ENCODE measurements around the gene TMEM259. TPM values are rescaled to one million over a fixed set of nuclear protein-coding genes. Genes with fewer than 3 reads are reported as not detected.
A peak's percentile ranks its signal among the peaks of the same experiment; 100 is the strongest.

Gene TMEM259
- total and polyA plus RNA-seq, 2 of the 13 experiments (the other 11 are each of a cell fraction or from before 2014, with no cell fraction given) = 64.7 to 164 TPM

GRCh38 chr19:1046117-1046626 is 25.2 kb upstream of the TMEM259 start (continued):
- TF ChIP-seq PHF5A (CRISPR knock-in tag; IDR thresholded peaks at IDR 0.05; ENCODE audit: low read depth, unreplicated experiment) (no peak), ZNF136 (CRISPR knock-in tag; IDR thresholded peaks at IDR 0.05; ENCODE audit: low read depth) (peak; percentile 53; the same call in 1 of the 2 replicates), CBFB (CRISPR knock-in tag; IDR thresholded peaks at IDR 0.05) (no peak), ZNF772 (CRISPR knock-in tag; IDR thresholded peaks at IDR 0.05) (0 out of 2 replicates have a peak, but pooled peaks have one; percentile 41), ZNF549 (CRISPR knock-in tag; IDR thresholded peaks at IDR 0.05) (no peak), POLR2AphosphoS2 (IDR thresholded peaks at IDR 0.05; ENCODE audit: low read depth, low read length) (no peak), ZFYVE20 (CRISPR knock-in tag; IDR thresholded peaks at IDR 0.05; ENCODE audit: borderline replicate concordance, low read depth) (no peak), ZNF253 (CRISPR knock-in tag; IDR thresholded peaks at IDR 0.05; ENCODE audit: borderline replicate concordance) (no peak), ZNF703 (CRISPR knock-in tag; IDR thresholded peaks at IDR 0.05; ENCODE audit: borderline replicate concordance) (no peak), ZNF598 (CRISPR knock-in tag; IDR thresholded peaks at IDR 0.05; ENCODE audit: borderline replicate concordance) (no peak; the same call in 1 of the 2 replicates), ZNF546 (CRISPR knock-in tag; conservative IDR thresholded peaks at IDR 0.05) (no peak), KDM5B (CRISPR knock-in tag; IDR thresholded peaks at IDR 0.05; ENCODE audit: borderline replicate concordance) (0 out of 2 replicates have a peak, but pooled peaks have one; percentile 58), SIX1 (CRISPR knock-in tag; IDR thresholded peaks at IDR 0.05; ENCODE audit: borderline replicate concordance) (no peak), ZNF557 (CRISPR knock-in tag; IDR thresholded peaks at IDR 0.05) (peak; percentile 64; the same call in 1 of the 2 replicates), HOXA9 (CRISPR knock-in tag; IDR thresholded peaks at IDR 0.05; ENCODE audit: borderline replicate concordance) (no peak), DMAP1 (CRISPR knock-in tag; IDR thresholded peaks at IDR 0.05) (no peak), YEATS4 (CRISPR knock-in tag; IDR thresholded peaks at IDR 0.05; ENCODE audit: borderline replicate concordance) (peak; percentile 46; the same call in 1 of the 2 replicates), ZNF570 (CRISPR knock-in tag; IDR thresholded peaks at IDR 0.05; ENCODE audit: borderline replicate concordance) (no peak), ZNF790 (CRISPR knock-in tag; IDR thresholded peaks at IDR 0.05; ENCODE audit: borderline replicate concordance) (peak; percentile 80; the same call in 1 of the 2 replicates), ZNF569 (CRISPR knock-in tag; IDR thresholded peaks at IDR 0.05; ENCODE audit: borderline replicate concordance) (peak; percentile 37; the same call in 1 of the 2 replicates), CHD4 (IDR thresholded peaks at IDR 0.05; ENCODE audit: borderline replicate concordance, low read length) (no peak), E2F1 (CRISPR knock-in tag; IDR thresholded peaks at IDR 0.05) (0 out of 2 replicates have a peak, but pooled peaks have one; percentile 23), MAFG (CRISPR knock-in tag; IDR thresholded peaks at IDR 0.05) (no peak), STAT6 (CRISPR knock-in tag; IDR thresholded peaks at IDR 0.05; ENCODE audit: borderline replicate concordance) (no peak), KLF15 (CRISPR knock-in tag; IDR thresholded peaks at IDR 0.05; ENCODE audit: borderline replicate concordance) (no peak), ZSCAN9 (CRISPR knock-in tag; IDR thresholded peaks at IDR 0.05; ENCODE audit: borderline replicate concordance) (no peak), DNMT1 (CRISPR knock-in tag; IDR thresholded peaks at IDR 0.05) (no peak; the same call in 1 of the 2 replicates), BRD4 (CRISPR knock-in tag; IDR thresholded peaks at IDR 0.05) (no peak)

All from HepG2 (cell line).